ENCODE data around the gene CLDN3. TPM values are rescaled to one million over a fixed set of nuclear protein-coding genes. Genes with fewer than 3 reads are reported as not detected.

Gene CLDN3
- total RNA-seq, 4 donors from 2014 or later: 672 to 1,662 (median 1,512) TPM

GRCh38 chr7:73768641-73769480 lies 1.2 kb downstream of the CLDN3 start:
- H3K4me1 ChIP-seq: peaks cover 0 to 29% (median 24%) of the 10 kb centered on the region in 4 donors
- intact Hi-C loops (cut with DNase I; ENCODE audit: low total_unique reads): no loop called here
- DNase-seq: no peak
- TF ChIP-seq CTCF (IDR thresholded peaks at IDR 0.05) (no peak), POLR2AphosphoS5 (IDR thresholded peaks at IDR 0.05) (peak in 1 of 3 donors; percentile 67)
- H3K9me3 ChIP-seq: no peaks in the 10 kb centered on the region
- WGBS, 2 donors (ENCODE audit: low coverage in 1 of 2): 24 to 33% methylated on average over 5 to 52 of the region's 53 CpGs
- in situ Hi-C loops (cut with MboI; ENCODE audit: low pct_ligation_motif_present in 1 of 4, low pct_unique_long_range_greater_than_20kb in 1 of 4, low sequenced_read_pairs in 3 of 4): no loop called here
- peak overlapping the region; percentile 87 to 91 (median 88) for H3K27ac ChIP-seq
- peaks cover 0 to 3% (median 0%) of the 10 kb centered on the region in 4 donors for H3K36me3 ChIP-seq
- peaks cover 41% of the 10 kb centered on the region for H3K27me3 ChIP-seq
- peak overlapping the region; percentile 24 to 58 (median 56) for H3K4me3 ChIP-seq

- Histone ChIP-seq H3K27me3 (peaks cover 34% of the 10 kb centered on the region), H3K9me3 (no peaks in the 10 kb centered on the region), H3K4me3 (peak overlapping the region in 1 of 4 donors; percentile 54), H3K36me3 (peaks cover 0 to 3% (median 0%) of the 10 kb centered on the region in 4 donors), H3K4me1 (peaks cover 0 to 20% (median 11%) of the 10 kb centered on the region in 4 donors), H3K27ac (peak overlapping the region; percentile 87 to 91 (median 88))
- in situ Hi-C loops (cut with MboI; ENCODE audit: low pct_ligation_motif_present in 1 of 4, low pct_unique_long_range_greater_than_20kb in 1 of 4, low sequenced_read_pairs in 3 of 4) (no loop called here), intact Hi-C loops (cut with DNase I; ENCODE audit: low total_unique reads) (no loop called here)
- DNase-seq: peak; percentile 55
- 45% methylated on average over 13 to 17 of the region's 17 CpGs for WGBS, 2 donors (ENCODE audit: low coverage in 1 of 2)
- TF ChIP-seq POLR2A (IDR thresholded peaks at IDR 0.05) (peak; percentile 23), EP300 (IDR thresholded peaks at IDR 0.05; ENCODE audit: low read depth) (no peak), CTCF (IDR thresholded peaks at IDR 0.05) (no peak), POLR2AphosphoS5 (IDR thresholded peaks at IDR 0.05) (peak in 2 of 3 donors; percentile 30 to 54)
Observed at GRCh38 chr7:73766556-73767229, 3.4 kb downstream of the CLDN3 start.

GRCh38 chr7:73762659-73762999 lies 7.4 kb downstream of the CLDN3 start:
- intact Hi-C loops (cut with DNase I; ENCODE audit: low total_unique reads): no loop called here
- WGBS, 2 donors (ENCODE audit: low coverage in 1 of 2): 68 to 83% methylated on average over 1 of the region's 1 CpG
- Histone ChIP-seq H3K9me3 (no peaks in the 10 kb centered on the region), H3K36me3 (no peaks in the 10 kb centered on the region), H3K27ac (no peak overlapping the region), H3K4me3 (no peak overlapping the region), H3K27me3 (no peaks in the 10 kb centered on the region), H3K4me1 (peaks cover 0 to 30% (median 17%) of the 10 kb centered on the region in 4 donors)
- no peak for DNase-seq
- in situ Hi-C loops (cut with MboI; ENCODE audit: low pct_ligation_motif_present in 1 of 4, low pct_unique_long_range_greater_than_20kb in 1 of 4, low sequenced_read_pairs in 3 of 4): no loop called here
- TF ChIP-seq CTCF (IDR thresholded peaks at IDR 0.05) (no peak), EP300 (IDR thresholded peaks at IDR 0.05; ENCODE audit: low read depth) (no peak)

- no peaks in the 10 kb centered on the region for H3K36me3 ChIP-seq
- H3K27me3 ChIP-seq: no peaks in the 10 kb centered on the region
- H3K4me3 ChIP-seq: no peak overlapping the region
- no peaks in the 10 kb centered on the region for H3K9me3 ChIP-seq
- in situ Hi-C loops (cut with MboI; ENCODE audit: low pct_ligation_motif_present in 1 of 4, low pct_unique_long_range_greater_than_20kb in 1 of 4, low sequenced_read_pairs in 3 of 4) (no loop called here), intact Hi-C loops (cut with DNase I; ENCODE audit: low total_unique reads) (no loop called here)
- DNase-seq: no peak
- peaks cover 0 to 28% (median 17%) of the 10 kb centered on the region in 4 donors for H3K4me1 ChIP-seq
- 59 to 72% methylated on average over 2 to 8 of the region's 8 CpGs for WGBS, 2 donors (ENCODE audit: low coverage in 1 of 2)
- TF ChIP-seq POLR2A (IDR thresholded peaks at IDR 0.05) (no peak), CTCF (IDR thresholded peaks at IDR 0.05) (no peak), EP300 (IDR thresholded peaks at IDR 0.05; ENCODE audit: low read depth) (no peak), POLR2AphosphoS5 (IDR thresholded peaks at IDR 0.05) (no peak)
- H3K27ac ChIP-seq: peak overlapping the region in 1 of 4 donors; percentile 2
Observed at GRCh38 chr7:73761854-73762658, 8.0 kb downstream of the CLDN3 start.
